ENCODE data around the gene FBXL5. TPM values are rescaled to one million over a fixed set of nuclear protein-coding genes. Genes with fewer than 3 reads are reported as not detected.

The FBXL5 gene
- total and polyA plus RNA-seq, 2 of the 13 experiments (the other 11 are each of a cell fraction or from before 2014, with no cell fraction given) = 17.4 to 45.3 TPM

GRCh38 chr4:15676039-15676438 is 20.9 kb upstream of the FBXL5 start:
- peaks cover 72% of the 10 kb centered on the region for H3K79me2 ChIP-seq (ENCODE audit: insufficient read depth, low read length)
- no peaks in the 10 kb centered on the region; a peak in 1 of 5 replicates for H3K27me3 ChIP-seq (ENCODE audit: control insufficient read depth in 1 of 2, insufficient read depth in 2 of 2, low read length in 2 of 2)
- no peak overlapping the region for H3K27ac ChIP-seq (ENCODE audit: extremely low read length, insufficient read depth, low read length)
- FAIRE-seq = no peak
- intact Hi-C loops (cut with micrococcal nuclease; ENCODE audit: unreplicated experiment) (no loop called here), in situ Hi-C loops (cut with HindIII; ENCODE audit: extremely low pct_ligation_motif_present, low pct_unique_long_range_greater_than_20kb) (no loop called here)
- BruUV-seq (replicated peaks) = no TSS peak
- no peak overlapping the region for H3K4me2 ChIP-seq (ENCODE audit: low read depth, low read length)
- no peak overlapping the region for H2AFZ ChIP-seq (ENCODE audit: low read length)
- no peaks in the 10 kb centered on the region; a peak in 1 of 5 replicates for H3K36me3 ChIP-seq (replicated peaks in 1 of 2; ENCODE audit: control insufficient read depth in 1 of 2, insufficient read depth in 2 of 2, low read length in 2 of 2)
- peaks cover 49% of the 10 kb centered on the region for H3K4me1 ChIP-seq (ENCODE audit: insufficient read depth, low read length)
- TF ChIP-seq EHMT2 (IDR thresholded peaks at IDR 0.05; ENCODE audit: borderline replicate concordance, low read depth, low read length) = no peak
- peak; percentile 28; the same call in 1 of the 2 replicates for TF ChIP-seq CEBPB (IDR thresholded peaks at IDR 0.05; ENCODE audit: borderline replicate concordance, low read depth, low read length)
- no peak for DNase-seq (ENCODE audit: low spot score)
- H3K9me3 ChIP-seq (ENCODE audit: low read length) = no peaks in the 10 kb centered on the region
- ATAC-seq = no peak
- H3K9ac ChIP-seq (ENCODE audit: insufficient read depth, low read depth, low read length) = no peak overlapping the region
- ChIA-PET CTCF (ENCODE audit: low intra/inter-chr PET ratio, low total read pairs) (no interaction called here), POLR2A (no interaction called here)
- WGBS (ENCODE audit: low lambda C conversion rate) = 100% methylated on average over 1 of the region's 1 CpG
- H4K20me1 ChIP-seq (ENCODE audit: insufficient read depth, low read length) = no peaks in the 10 kb centered on the region
- H3K4me3 ChIP-seq (replicated peaks in 1 of 3; ENCODE audit: insufficient read depth in 1 of 3, low read depth in 2 of 3, low read length in 3 of 3) = no peak overlapping the region

GRCh38 chr4:15675356-15675755 is 20.2 kb upstream of the FBXL5 start:
- no peak for TF ChIP-seq GRHL1 (CRISPR knock-in tag; conservative IDR thresholded peaks at IDR 0.05)
- TF ChIP-seq STAG1 (CRISPR knock-in tag; IDR thresholded peaks at IDR 0.05) = peak; percentile 21
- no peak for TF ChIP-seq ZHX1 (CRISPR knock-in tag; IDR thresholded peaks at IDR 0.05; ENCODE audit: low read depth)
- no peak for FAIRE-seq
- WGBS (ENCODE audit: low lambda C conversion rate) = 94% methylated on average over 3 of the region's 3 CpGs
- Histone ChIP-seq H3K27me3 (ENCODE audit: control insufficient read depth in 1 of 2, insufficient read depth in 2 of 2, low read length in 2 of 2) (no peaks in the 10 kb centered on the region), H3K36me3 (replicated peaks in 1 of 2; ENCODE audit: control insufficient read depth in 1 of 2, insufficient read depth in 2 of 2, low read length in 2 of 2) (no peaks in the 10 kb centered on the region; a peak in 1 of 5 replicates), H3K79me2 (ENCODE audit: insufficient read depth, low read length) (peaks cover 66% of the 10 kb centered on the region), H3K9ac (ENCODE audit: insufficient read depth, low read depth, low read length) (no peak overlapping the region), H3K4me2 (ENCODE audit: low read depth, low read length) (no peak overlapping the region), H3K27ac (ENCODE audit: extremely low read length, insufficient read depth, low read length) (no peak overlapping the region), H3K9me3 (ENCODE audit: low read length) (no peaks in the 10 kb centered on the region), H3K4me3 (replicated peaks in 1 of 3; ENCODE audit: insufficient read depth in 1 of 3, low read depth in 2 of 3, low read length in 3 of 3) (no peak overlapping the region), H4K20me1 (ENCODE audit: insufficient read depth, low read length) (no peaks in the 10 kb centered on the region), H2AFZ (ENCODE audit: low read length) (no peak overlapping the region), H3K4me1 (ENCODE audit: insufficient read depth, low read length) (peaks cover 56% of the 10 kb centered on the region)
- intact Hi-C loops (cut with micrococcal nuclease; ENCODE audit: unreplicated experiment) = no loop called here
- CTCF ChIA-PET (ENCODE audit: low intra/inter-chr PET ratio, low total read pairs) = no interaction called here
- POLR2A ChIA-PET = no interaction called here
- in situ Hi-C loops (cut with HindIII; ENCODE audit: extremely low pct_ligation_motif_present, low pct_unique_long_range_greater_than_20kb) = no loop called here
- no peak for ATAC-seq
- no TSS peak for BruUV-seq (replicated peaks)
- no peak for DNase-seq (ENCODE audit: low spot score)
